GM23338 (cell line): ENCODE data around the gene DENND2A. TPM values are rescaled to one million over a fixed set of nuclear protein-coding genes. Genes with fewer than 3 reads are reported as not detected.
A peak's percentile ranks its signal among the peaks of the same experiment; 100 is the strongest.

Experiments
- ATAC-seq: fragments of 200-7000 bp; cut with Tn5 transposase; 3 replicates; pipeline ENCODE4 v1.9.1; 2020
- DNase-seq: peaks from one replicate; pipeline ENCODE4 v3.0.0-alpha.2; 2015; ENCODE audit warnings: low spot score
- H2AFZ ChIP-seq: fragments of 200-600 bp; sonication (generic); 2 replicates; pipeline ENCODE4 v1.8.0; 2016; ENCODE audit warnings: antibody characterized with exemption, mild to moderate bottlenecking, moderate library complexity
- H3F3A ChIP-seq: fragments of 200-600 bp; sonication (generic); replicated peaks from 2 replicates; pipeline ENCODE4 v1.8.0; 2017; ENCODE audit warnings: antibody characterized with exemption, mixed run types, low read depth
- H3K27ac ChIP-seq: fragments of 200-600 bp; sonication (generic); 2 replicates; pipeline ENCODE4 v1.6.1; 2016; ENCODE audit warnings: low read depth
- H3K27me3 ChIP-seq: fragments of 200-600 bp; sonication (generic); 2 replicates; pipeline ENCODE4 v1.8.0; 2016; ENCODE audit warnings: mild to moderate bottlenecking, mixed run types, moderate library complexity; ENCODE audit not compliant: insufficient read depth
- H3K36me3 ChIP-seq: fragments of 200-600 bp; sonication (generic); 2 replicates; pipeline ENCODE4 v1.8.0; 2016; ENCODE audit warnings: mild to moderate bottlenecking; ENCODE audit not compliant: insufficient read depth
- H3K4me1 ChIP-seq: fragments of 200-600 bp; sonication (generic); 2 replicates; pipeline ENCODE4 v1.8.0; 2016; ENCODE audit warnings: mild to moderate bottlenecking, moderate library complexity; ENCODE audit not compliant: insufficient read depth
- H3K4me2 ChIP-seq: fragments of 200-600 bp; sonication (generic); 2 replicates; pipeline ENCODE4 v1.7.1; 2017; ENCODE audit warnings: mixed run types
- H3K4me3 ChIP-seq: fragments of 200-600 bp; sonication (generic); 2 replicates; pipeline ENCODE4 v1.6.1; 2016; ENCODE audit warnings: mixed run types
- H3K79me2 ChIP-seq: fragments of 200-600 bp; sonication (generic); replicated peaks from 2 replicates; pipeline ENCODE4 v1.8.0; 2017; ENCODE audit warnings: mild to moderate bottlenecking; ENCODE audit not compliant: insufficient read depth
- H3K9me2 ChIP-seq: fragments of 200-600 bp; sonication (generic); 2 replicates; pipeline ENCODE4 v1.8.0; 2017; ENCODE audit not compliant: insufficient read depth
- H4K20me1 ChIP-seq: fragments of 200-600 bp; sonication (generic); replicated peaks from 2 replicates; pipeline ENCODE4 v1.8.0; 2017; ENCODE audit warnings: mild to moderate bottlenecking; ENCODE audit not compliant: insufficient read depth
- H3K27ac Mint-ChIP-seq: 2 replicates; pipeline ENCODE4 v1.8.0; 2020; ENCODE audit warnings: inconsistent platforms, mild to moderate bottlenecking, moderate library complexity, mixed read lengths
- H3K27me3 Mint-ChIP-seq: 3 replicates; pipeline ENCODE4 v1.8.0; 2022; ENCODE audit warnings: low read depth, mild to moderate bottlenecking, moderate library complexity, mixed read lengths, inconsistent platforms; ENCODE audit not compliant: insufficient read depth, poor library complexity
- H3K36me3 Mint-ChIP-seq: 3 replicates; pipeline ENCODE4 v1.8.0; 2021; ENCODE audit warnings: low read depth, mild to moderate bottlenecking, inconsistent platforms, moderate library complexity, mixed read lengths
- H3K4me1 Mint-ChIP-seq: 3 replicates; pipeline ENCODE4 v1.8.0; 2020; ENCODE audit warnings: mild to moderate bottlenecking, inconsistent platforms, mixed read lengths
- H3K4me3 Mint-ChIP-seq: 3 replicates; pipeline ENCODE4 v1.8.0; 2021; ENCODE audit warnings: moderate library complexity, mild to moderate bottlenecking, inconsistent platforms, mixed read lengths
- H3K9me3 Mint-ChIP-seq: 3 replicates; pipeline ENCODE4 v1.8.0; 2020; ENCODE audit warnings: moderate library complexity, mild to moderate bottlenecking, inconsistent platforms, mixed read lengths
- CTCF ChIP-seq, 2 experiments: fragments of 200-600 bp in 1 of 2; sonication (generic) in 1 of 2; conservative IDR thresholded peaks; 2 replicates each; pipeline versions ENCODE4 v1.5.1 to v1.6.1; 2016 to 2017; ENCODE audit warnings: antibody characterized with exemption in 2 of 2, low read depth in 2 of 2, mild to moderate bottlenecking in 2 of 2, moderate library complexity in 1 of 2
- ETS1 ChIP-seq: IDR thresholded peaks from 2 replicates; pipeline ENCODE4 v1.6.1; 2016; ENCODE audit warnings: antibody characterized with exemption
- EZH2 ChIP-seq: fragments of 200-600 bp; sonication (generic); IDR thresholded peaks from one replicate; pipeline ENCODE4 v1.8.0; 2017; ENCODE audit warnings: antibody characterized with exemption, mild to moderate bottlenecking, low read depth; ENCODE audit not compliant: unreplicated experiment
- EZH2phosphoT487 ChIP-seq: fragments of 200-600 bp; sonication (generic); IDR thresholded peaks from one replicate; pipeline ENCODE4 v1.8.1; 2018; ENCODE audit warnings: antibody characterized with exemption; ENCODE audit not compliant: unreplicated experiment
- NANOG ChIP-seq: IDR thresholded peaks from 2 replicates; pipeline ENCODE4 v1.6.1; 2016; ENCODE audit warnings: antibody characterized with exemption, borderline replicate concordance
- REST ChIP-seq: IDR thresholded peaks from one replicate; pipeline ENCODE4 v1.6.1; 2018; ENCODE audit warnings: antibody characterized with exemption; ENCODE audit not compliant: unreplicated experiment
- polyA plus RNA-seq: library from polyadenylated mRNA; unstranded; fragments of >200 nt; fragmentation: Nextera tagmentation; extraction: Ambion mirVana; gene quantifications from 2 replicates; pipeline ENCODE4 v1.2.1, GENCODE V29; 2016
- total RNA-seq: library from RNA; depleted of rRNA; stranded (reverse); fragments of >200 nt; shearing (Covaris generic); gene quantifications from 2 replicates; pipeline ENCODE4 v1.2.3, GENCODE V29; 2014

DENND2A gene
- total and polyA plus RNA-seq, 2 experiments from 2014 or later, result 1.7 to 5.6 TPM

GRCh38 chr7:140525743-140526142 is 114.9 kb downstream of the DENND2A start (continued):
- no peak for TF ChIP-seq ETS1
- TF ChIP-seq NANOG, result no peak
- TF ChIP-seq EZH2, result no peak
- no peak for TF ChIP-seq REST
- no peak for TF ChIP-seq CTCF (conservative IDR thresholded peaks at IDR 0.05; ENCODE audit: low read depth in 2 of 2)
- no peak for TF ChIP-seq EZH2phosphoT487

GRCh38 chr7:140521421-140521820 is 119.2 kb downstream of the DENND2A start:
- H3K27me3 Mint-ChIP-seq, result peaks cover 4% of the 10 kb centered on the region
- no peaks in the 10 kb centered on the region for H3K36me3 ChIP-seq
- H3K4me1 Mint-ChIP-seq, result peaks cover 15% of the 10 kb centered on the region
- H3K4me3 Mint-ChIP-seq, result no peak overlapping the region
- H3K9me2 ChIP-seq, result no peaks in the 10 kb centered on the region
- H3F3A ChIP-seq, result 0 out of 2 replicates have a peak, but pooled peaks cover 5% of the 10 kb centered on the region
- H3K27ac Mint-ChIP-seq, result no peak overlapping the region
- H3K4me2 ChIP-seq, result no peak overlapping the region
- H2AFZ ChIP-seq, result no peak overlapping the region
- ATAC-seq (no peak), DNase-seq (no peak)
- peaks cover 5% of the 10 kb centered on the region; the same call in 1 of the 2 replicates for H3K4me1 ChIP-seq
- no peak overlapping the region for H3K4me3 ChIP-seq
- no peaks in the 10 kb centered on the region for H3K79me2 ChIP-seq
- 0 out of 3 replicates have a peak, but pooled peaks cover 3% of the 10 kb centered on the region for H3K36me3 Mint-ChIP-seq
- TF ChIP-seq ETS1 (no peak), CTCF (conservative IDR thresholded peaks at IDR 0.05; ENCODE audit: low read depth in 2 of 2) (0 out of 4 replicates have a peak, but pooled peaks of 1 of the 2 experiments have one; percentile 15)
- H3K27me3 ChIP-seq, result no peaks in the 10 kb centered on the region
- H4K20me1 ChIP-seq, result no peaks in the 10 kb centered on the region
- H3K9me3 Mint-ChIP-seq, result no peaks in the 10 kb centered on the region; the same call in 2 of the 3 replicates
- no peak overlapping the region for H3K27ac ChIP-seq
